Islet precursor cell (in vitro differentiated cells): Measurements from ENCODE around the gene IL4I1.

Source experiments
- DNase-seq: peaks from one replicate; pipeline ENCODE4 v3.0.0-alpha.2; 2018

Gene IL4I1

GRCh38 chr19:49877879-49878743 lies 18.6 kb downstream of the IL4I1 start:
- peak; percentile 99 for DNase-seq

- peak; percentile 100 for DNase-seq
Observed at GRCh38 chr19:49877020-49877878, 19.4 kb downstream of the IL4I1 start, which contains the start of the genes AKT1S1 and TBC1D17. TSS of gene AKT1S1 (minus strand) at chr19:49877355. CDS start at chr19:49873295, 4,060 bp downstream. TSS of gene TBC1D17 (plus strand) at chr19:49877702. CDS start at chr19:49877724, 22 bp downstream.

- DNase-seq: peak; percentile 99
Observed at GRCh38 chr19:49876422-49877019, 20.2 kb downstream of the IL4I1 start.

- DNase-seq: no peak
Observed at GRCh38 chr19:49875857-49876421, 20.7 kb downstream of the IL4I1 start.

- no peak for DNase-seq
Observed at GRCh38 chr19:49875177-49875576, 21.5 kb downstream of the IL4I1 start.

GRCh38 chr19:49874503-49875157 lies 22.1 kb downstream of the IL4I1 start:
- no peak for DNase-seq

- no peak for DNase-seq
Observed at GRCh38 chr19:49873834-49874233, 22.9 kb downstream of the IL4I1 start.

GRCh38 chr19:49873129-49873521 lies 23.6 kb downstream of the IL4I1 start:
- no peak for DNase-seq

GRCh38 chr19:49872245-49873128 lies 24.2 kb downstream of the IL4I1 start:
- DNase-seq: no peak

- DNase-seq: no peak
Observed at GRCh38 chr19:49871349-49871985, 25.2 kb downstream of the IL4I1 start.

- no peak for DNase-seq
Observed at GRCh38 chr19:49870309-49870901, 26.3 kb downstream of the IL4I1 start.

- DNase-seq: peak; percentile 99
Observed at GRCh38 chr19:49869484-49870308, 27.0 kb downstream of the IL4I1 start.

GRCh38 chr19:49869009-49869483 lies 27.6 kb downstream of the IL4I1 start:
- no peak for DNase-seq

GRCh38 chr19:49866933-49867782 lies 29.5 kb downstream of the IL4I1 start, which contains the start of gene PNKP:
TSS of gene PNKP (minus strand) at chr19:49867576. CDS start at chr19:49867204, 372 bp downstream.
- peak; percentile 96 for DNase-seq

GRCh38 chr19:49864890-49865289 lies 31.8 kb downstream of the IL4I1 start:
- no peak for DNase-seq

- peak; percentile 38 for DNase-seq
Observed at GRCh38 chr19:49863935-49864320, 32.8 kb downstream of the IL4I1 start.

- DNase-seq: no peak
Observed at GRCh38 chr19:49863254-49863934, 33.3 kb downstream of the IL4I1 start.
